Measurements from ENCODE around the gene CHCHD6. TPM values are rescaled to one million over a fixed set of nuclear protein-coding genes. Genes with fewer than 3 reads are reported as not detected.

The CHCHD6 gene
- total RNA-seq, 1 donor from 2014 or later, result 17.1 TPM

DNA sequence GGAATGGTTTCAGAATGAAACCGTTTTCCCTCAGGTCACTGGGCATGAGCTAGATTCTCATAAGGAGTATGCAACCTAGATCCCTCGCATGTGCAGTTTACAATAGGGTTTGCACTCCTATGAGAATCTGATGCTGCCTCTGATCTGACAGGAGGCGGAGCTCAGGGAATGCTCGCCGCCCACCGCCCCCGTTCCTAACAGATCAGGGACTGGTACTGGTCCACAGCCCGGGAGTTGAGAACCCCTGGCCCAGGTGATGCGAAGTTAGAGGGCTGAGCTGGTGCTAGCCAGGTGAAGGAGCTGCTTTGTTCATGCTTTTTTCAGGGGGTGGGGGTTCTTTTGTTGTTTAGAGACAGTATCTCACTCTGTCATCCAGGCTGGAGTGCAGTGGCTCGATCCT is 263.3 kb downstream of the CHCHD6 start:
- Mint-ChIP-seq H3K4me3 (ENCODE audit: unreplicated experiment) (no peak overlapping the region), H3K27ac (ENCODE audit: unreplicated experiment) (no peak overlapping the region), H3K4me1 (ENCODE audit: low read depth) (peaks cover 17% of the 10 kb centered on the region), H3K27me3 (ENCODE audit: low read depth) (no peaks in the 10 kb centered on the region), H3K9me3 (ENCODE audit: low read depth) (no peaks in the 10 kb centered on the region), H3K36me3 (ENCODE audit: low read depth) (peaks cover 2% of the 10 kb centered on the region)
- no peak for TF ChIP-seq CTCF (IDR thresholded peaks at IDR 0.05)
- DNase-seq (ENCODE audit: low spot score), result no peak

DNA sequence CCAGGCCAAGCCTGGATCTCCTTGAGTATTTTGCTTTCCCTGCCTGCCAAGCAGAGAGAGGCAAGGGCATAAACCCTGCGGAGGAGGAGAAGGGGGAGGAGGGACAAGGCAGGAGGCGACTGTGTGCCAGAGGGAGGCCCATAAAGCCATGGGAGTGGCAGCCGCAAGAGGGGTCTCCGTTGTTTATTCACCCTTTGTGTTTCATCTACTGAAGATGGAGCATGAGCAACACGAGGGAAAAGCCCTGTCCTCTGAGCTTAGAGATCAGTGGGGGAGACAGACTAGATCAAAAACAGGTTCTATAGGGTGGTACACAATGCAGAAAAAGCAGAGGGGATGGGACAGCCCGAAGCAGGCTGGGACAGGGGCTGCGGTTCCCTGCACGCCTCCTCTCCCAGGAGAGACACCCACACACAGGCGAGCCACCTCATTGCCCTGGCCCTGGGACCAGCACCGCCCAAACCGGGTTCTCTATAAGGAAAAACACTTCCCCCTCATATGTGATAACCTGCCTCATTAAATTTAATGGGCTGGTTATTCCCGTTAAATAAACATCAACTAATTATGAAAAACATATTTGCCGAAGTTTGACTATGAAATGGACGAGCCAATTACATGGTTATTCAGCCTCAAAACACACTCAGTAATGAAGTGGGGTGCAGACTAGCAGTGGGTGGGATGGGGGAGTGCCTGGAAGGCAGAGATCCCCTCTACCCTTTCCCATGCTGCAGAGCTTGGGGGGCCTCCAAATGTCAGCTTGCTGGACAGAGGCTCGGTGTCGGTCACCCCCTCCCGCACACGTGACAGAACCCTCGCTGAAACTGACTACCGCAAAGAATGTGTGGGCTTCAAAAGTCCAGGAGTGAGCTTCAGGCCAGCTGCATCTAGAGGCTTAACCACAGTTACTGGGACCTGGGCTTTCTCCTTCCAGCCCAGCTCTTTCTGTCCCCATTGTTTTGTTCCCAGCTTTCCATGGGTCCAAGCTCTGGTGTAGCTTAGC is 264.7 kb downstream of the CHCHD6 start:
- no peaks in the 10 kb centered on the region for H3K36me3 Mint-ChIP-seq (ENCODE audit: low read depth)
- no peak overlapping the region for H3K4me3 Mint-ChIP-seq (ENCODE audit: unreplicated experiment)
- H3K4me1 Mint-ChIP-seq (ENCODE audit: low read depth), result peaks cover 17% of the 10 kb centered on the region
- no peaks in the 10 kb centered on the region for H3K9me3 Mint-ChIP-seq (ENCODE audit: low read depth)
- no peaks in the 10 kb centered on the region for H3K27me3 Mint-ChIP-seq (ENCODE audit: low read depth)
- DNase-seq (ENCODE audit: low spot score), result no peak
- peak overlapping the region; percentile 68 for H3K27ac Mint-ChIP-seq (ENCODE audit: unreplicated experiment)
- no peak for TF ChIP-seq CTCF (IDR thresholded peaks at IDR 0.05)

DNA sequence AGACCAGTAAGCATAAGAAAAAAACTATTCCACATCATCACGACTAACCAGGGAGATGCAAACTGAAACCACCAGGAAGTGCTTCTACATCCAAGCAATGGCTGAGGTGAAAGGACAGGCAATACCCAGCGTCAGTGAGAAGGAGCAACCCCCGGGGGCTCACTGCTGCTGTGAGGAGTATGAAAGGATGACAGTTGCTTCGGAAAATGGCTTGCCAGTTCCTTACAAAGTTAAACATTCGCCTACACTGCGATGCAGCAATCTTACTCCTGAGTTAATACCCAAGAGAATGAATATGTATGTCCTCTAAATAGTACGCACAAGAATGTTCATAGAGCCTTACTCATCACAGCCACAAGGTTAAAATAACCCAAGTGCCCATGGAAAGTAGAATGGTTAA is 265.5 kb downstream of the CHCHD6 start:
- DNase-seq (ENCODE audit: low spot score), result no peak

GRCh38 chr3:126970101-126970500 is 266.1 kb downstream of the CHCHD6 start:
- Mint-ChIP-seq H3K4me3 (ENCODE audit: unreplicated experiment) (no peak overlapping the region), H3K4me1 (ENCODE audit: low read depth) (peaks cover 17% of the 10 kb centered on the region), H3K9me3 (ENCODE audit: low read depth) (peaks cover 12% of the 10 kb centered on the region), H3K27ac (ENCODE audit: unreplicated experiment) (no peak overlapping the region), H3K36me3 (ENCODE audit: low read depth) (peaks cover 5% of the 10 kb centered on the region), H3K27me3 (ENCODE audit: low read depth) (no peaks in the 10 kb centered on the region)
- DNase-seq (ENCODE audit: low spot score), result no peak
- no peak for TF ChIP-seq CTCF (IDR thresholded peaks at IDR 0.05)

More for the DNA sequence above, 265.5 kb downstream of the CHCHD6 start:
- peaks cover 17% of the 10 kb centered on the region for H3K4me1 Mint-ChIP-seq (ENCODE audit: low read depth)
- H3K27me3 Mint-ChIP-seq (ENCODE audit: low read depth), result no peaks in the 10 kb centered on the region
- peaks cover 7% of the 10 kb centered on the region for H3K9me3 Mint-ChIP-seq (ENCODE audit: low read depth)
- peaks cover under 1% of the 10 kb centered on the region for H3K36me3 Mint-ChIP-seq (ENCODE audit: low read depth)
- H3K4me3 Mint-ChIP-seq (ENCODE audit: unreplicated experiment), result peak overlapping the region; percentile 35
- TF ChIP-seq CTCF (IDR thresholded peaks at IDR 0.05), result no peak
- H3K27ac Mint-ChIP-seq (ENCODE audit: unreplicated experiment), result peak overlapping the region; percentile 68

- Mint-ChIP-seq H3K27me3 (ENCODE audit: low read depth) (no peaks in the 10 kb centered on the region), H3K27ac (ENCODE audit: unreplicated experiment) (no peak overlapping the region), H3K36me3 (ENCODE audit: low read depth) (peaks cover 9% of the 10 kb centered on the region), H3K9me3 (ENCODE audit: low read depth) (peaks cover 18% of the 10 kb centered on the region), H3K4me1 (ENCODE audit: low read depth) (peaks cover 17% of the 10 kb centered on the region), H3K4me3 (ENCODE audit: unreplicated experiment) (no peak overlapping the region)
- TF ChIP-seq CTCF (IDR thresholded peaks at IDR 0.05), result no peak
- no peak for DNase-seq (ENCODE audit: low spot score)
Observed at GRCh38 chr3:126970921-126971320, 266.9 kb downstream of the CHCHD6 start.

All from chondrocyte (in vitro differentiated cells).